NCI-H1092 treated with DMSO at 0.1 percent for 48 hours (cell line): ENCODE data around the gene DPYSL4.
A peak's percentile ranks its signal among the peaks of the same experiment; 100 is the strongest.

Experiments
- DNase-seq: peaks from one replicate; lab custom pipeline; 2025; lab: John Stamatoyannopoulos, UW

The DPYSL4 gene

DNA sequence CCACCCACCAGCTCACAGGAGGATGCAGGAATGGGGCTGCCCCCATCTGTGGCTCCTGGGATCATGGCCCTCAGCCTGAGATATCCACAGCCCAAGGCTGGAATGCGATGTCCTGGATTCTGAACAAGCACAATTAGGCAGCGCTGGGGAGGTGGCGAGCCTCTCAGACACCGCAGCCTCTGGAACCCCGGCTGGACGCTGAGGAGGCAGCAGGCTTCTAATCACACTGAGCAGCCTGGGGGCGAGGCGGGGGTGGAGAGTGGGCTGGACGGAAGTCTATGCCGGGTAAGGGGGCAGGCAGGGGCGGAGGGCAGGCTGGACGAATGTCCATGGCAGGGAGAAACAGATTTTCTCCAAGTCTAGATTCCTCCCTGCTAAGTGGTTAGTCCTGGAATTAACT, 56.4 kb downstream of the DPYSL4 start:
- no peak for DNase-seq

- no peak for DNase-seq
Observed at GRCh38 chr10:132243626-132244025, 56.9 kb downstream of the DPYSL4 start.

DNA sequence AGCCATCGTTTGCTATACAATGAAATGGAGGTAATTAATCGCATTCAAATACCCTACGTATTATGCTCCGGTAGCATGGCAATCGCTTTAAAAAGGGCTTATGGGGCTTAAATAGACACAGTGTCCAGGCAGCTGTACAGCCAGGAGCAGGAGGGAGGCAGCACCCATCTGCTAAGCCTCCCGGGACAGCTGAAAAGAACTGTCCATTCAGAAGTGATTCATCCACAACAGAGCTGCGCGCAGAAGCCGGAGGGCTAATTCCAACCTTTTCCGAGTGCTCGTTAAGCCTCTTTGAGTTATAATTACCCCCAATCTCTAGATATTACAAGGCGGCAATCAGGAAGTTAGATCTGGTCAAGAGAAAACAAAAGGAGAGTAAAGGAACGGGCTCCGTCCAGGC, 58.3 kb downstream of the DPYSL4 start:
- no peak for DNase-seq

DNA sequence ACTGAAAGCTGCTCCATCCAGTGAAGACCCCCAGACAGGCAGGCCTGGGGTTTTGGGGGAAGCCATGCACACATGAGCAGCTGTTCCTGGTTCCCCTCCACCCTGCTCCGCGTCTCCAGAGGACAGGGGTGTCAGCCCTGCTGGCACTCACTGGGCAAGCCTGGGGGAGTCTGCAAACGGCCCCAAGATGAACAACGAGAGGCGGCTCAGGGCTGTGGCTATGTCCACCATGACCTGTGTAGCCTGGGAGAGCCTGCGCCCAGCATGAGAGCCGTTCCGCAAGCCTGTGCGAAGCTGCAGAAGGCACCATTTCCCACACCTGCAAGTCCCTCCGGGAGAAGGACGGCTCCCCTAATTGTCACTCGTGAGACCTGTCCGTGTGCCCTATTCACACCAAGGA, 59.5 kb downstream of the DPYSL4 start:
- no peak for DNase-seq

DNA sequence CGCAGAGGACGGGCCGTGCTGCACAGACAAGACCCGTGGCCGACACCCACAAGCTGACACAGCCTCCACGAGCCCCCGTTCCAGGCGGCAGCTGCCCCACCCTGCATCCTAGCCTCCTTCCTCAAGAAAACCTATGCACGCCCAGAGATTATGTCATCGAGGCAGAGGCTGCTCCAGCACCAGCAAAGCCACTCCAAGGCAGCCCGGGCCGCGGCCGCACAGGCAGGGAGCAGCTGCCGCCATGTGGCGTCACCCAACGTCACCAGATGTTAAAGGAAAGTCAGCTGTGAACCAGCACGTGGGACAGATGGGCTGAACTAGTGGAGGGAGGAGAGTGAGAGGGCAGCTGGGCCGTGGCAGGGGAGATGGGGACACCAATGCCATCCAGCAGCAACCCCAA, 61.2 kb downstream of the DPYSL4 start:
- no peak for DNase-seq

- peak; percentile 16 for DNase-seq
Observed at GRCh38 chr10:132248455-132249225, 61.9 kb downstream of the DPYSL4 start.

DNA sequence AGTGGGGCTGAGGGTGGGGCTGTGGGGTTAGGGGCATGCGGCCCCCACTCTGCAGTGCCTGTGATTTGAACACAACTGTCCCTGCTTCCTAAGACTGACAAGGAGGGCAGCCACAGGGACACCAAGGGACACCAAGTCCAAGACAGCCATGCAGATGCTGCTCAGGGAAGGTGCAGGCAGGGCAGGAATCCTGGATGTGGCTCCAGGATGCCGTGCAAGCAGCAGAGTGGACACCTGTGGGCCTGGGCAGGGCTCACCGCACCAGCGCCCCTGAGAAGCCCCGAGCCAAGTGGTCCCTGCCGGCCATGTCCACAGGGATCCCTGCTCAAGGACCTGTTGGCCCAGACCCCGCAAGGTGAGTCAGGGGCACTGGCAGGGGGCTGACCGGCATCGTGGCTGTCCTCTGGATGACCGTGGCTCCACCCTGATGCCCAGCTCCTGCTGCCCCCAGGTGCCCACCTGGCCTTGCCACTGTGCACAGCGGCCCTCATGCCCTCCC, 62.5 kb downstream of the DPYSL4 start:
- no peak for DNase-seq

- DNase-seq: no peak
Observed at GRCh38 chr10:132249824-132250375, 63.2 kb downstream of the DPYSL4 start.

DNA sequence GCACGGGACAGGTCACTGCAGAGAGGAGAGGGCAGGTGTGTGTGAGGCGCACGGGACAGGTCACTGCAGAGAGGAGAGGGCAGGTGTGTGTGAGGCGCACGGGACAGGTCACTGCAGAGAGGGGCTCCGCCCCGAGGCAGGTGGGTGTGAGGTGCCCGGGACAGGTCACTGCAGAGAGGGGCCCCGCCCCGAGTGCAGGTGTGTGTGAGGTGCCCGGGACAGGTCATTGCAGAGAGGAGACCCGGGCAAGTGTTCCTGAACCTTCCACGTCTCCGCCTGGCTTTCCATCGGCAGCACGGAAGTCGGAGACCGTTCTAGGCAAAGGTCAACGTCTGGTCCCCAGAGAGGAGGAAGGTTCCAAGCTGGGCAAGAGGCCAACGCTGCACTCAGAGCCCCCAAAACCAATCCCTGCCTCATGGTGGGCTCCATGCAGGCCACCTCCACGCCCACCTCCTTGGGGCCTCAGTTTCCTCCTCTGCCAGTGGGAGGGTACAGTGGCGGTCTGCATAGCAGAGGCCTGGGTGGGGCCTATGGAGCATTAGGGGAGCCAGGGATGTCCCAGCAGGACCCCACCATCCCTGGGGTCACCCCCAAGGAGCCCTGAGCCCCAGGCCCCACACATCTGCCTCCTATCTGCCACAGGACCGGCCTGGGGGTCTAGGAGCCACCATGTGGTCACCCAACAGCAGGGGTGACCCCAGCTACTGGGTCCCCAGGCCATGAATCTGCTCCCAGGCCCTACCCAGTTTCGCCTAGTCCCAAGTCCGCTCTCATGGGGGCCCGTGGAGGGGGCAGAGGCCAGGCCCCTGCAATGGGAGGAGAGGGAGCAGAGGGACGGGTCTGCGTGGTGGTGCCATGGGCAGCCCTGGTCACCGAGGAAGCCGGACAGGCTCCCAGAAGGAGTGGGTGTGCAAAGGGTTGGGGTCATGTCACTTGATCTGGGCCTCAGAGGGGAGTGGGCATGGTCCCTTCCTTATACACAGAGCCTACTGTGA, 64.0 kb downstream of the DPYSL4 start:
- DNase-seq: no peak

DNA sequence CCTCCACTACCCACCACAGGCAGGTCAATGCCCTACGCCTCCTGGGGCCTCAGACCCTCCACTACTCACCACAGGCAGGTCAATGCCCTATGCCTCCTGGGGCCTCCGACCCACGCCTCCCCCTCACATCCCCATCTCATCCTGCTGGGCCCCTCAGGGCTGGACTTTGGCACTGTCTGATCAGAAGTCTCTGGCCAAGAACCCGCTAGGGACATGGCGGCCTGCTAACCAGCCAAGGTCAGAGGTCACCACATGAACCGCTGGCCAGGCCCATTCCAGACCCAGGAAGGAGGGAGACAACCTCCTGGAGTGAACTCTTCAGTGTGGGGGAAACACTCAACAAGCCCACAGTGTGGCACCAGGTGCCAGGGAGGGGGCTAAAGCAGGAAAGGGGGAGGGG, 65.2 kb downstream of the DPYSL4 start:
- no peak for DNase-seq

- no peak for DNase-seq
Observed at GRCh38 chr10:132252412-132252811, 65.7 kb downstream of the DPYSL4 start.

DNA sequence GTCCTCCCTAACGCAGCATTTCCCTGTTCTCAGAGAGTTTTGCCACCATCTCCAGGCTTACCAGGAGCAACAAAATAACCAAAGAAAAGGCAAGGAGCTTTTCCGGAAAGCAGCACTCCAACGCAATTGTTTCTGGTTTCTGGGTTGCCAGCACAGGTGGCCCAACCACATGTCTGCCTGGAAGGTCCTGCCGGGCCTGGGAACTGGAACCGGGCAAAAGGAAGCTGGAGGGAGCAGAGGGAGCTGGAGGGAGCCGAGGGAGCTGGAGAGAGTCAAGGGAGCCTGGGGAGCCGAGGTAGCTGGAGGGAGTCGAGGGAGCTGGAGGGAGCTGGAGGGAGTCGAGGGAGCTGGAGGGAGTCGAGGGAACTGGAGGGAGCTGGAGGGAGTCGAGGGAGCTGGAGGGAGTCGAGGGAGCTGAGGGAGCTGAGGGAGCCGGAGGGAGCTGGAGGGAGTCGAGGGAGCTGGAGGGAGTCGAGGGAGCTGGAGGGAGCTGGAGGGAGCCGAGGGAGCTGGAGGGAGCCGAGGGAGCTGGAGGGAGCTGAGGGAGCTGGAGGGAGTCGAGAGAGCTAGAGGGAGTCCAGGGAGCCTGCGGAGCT, 66.4 kb downstream of the DPYSL4 start:
- no peak for DNase-seq

DNA sequence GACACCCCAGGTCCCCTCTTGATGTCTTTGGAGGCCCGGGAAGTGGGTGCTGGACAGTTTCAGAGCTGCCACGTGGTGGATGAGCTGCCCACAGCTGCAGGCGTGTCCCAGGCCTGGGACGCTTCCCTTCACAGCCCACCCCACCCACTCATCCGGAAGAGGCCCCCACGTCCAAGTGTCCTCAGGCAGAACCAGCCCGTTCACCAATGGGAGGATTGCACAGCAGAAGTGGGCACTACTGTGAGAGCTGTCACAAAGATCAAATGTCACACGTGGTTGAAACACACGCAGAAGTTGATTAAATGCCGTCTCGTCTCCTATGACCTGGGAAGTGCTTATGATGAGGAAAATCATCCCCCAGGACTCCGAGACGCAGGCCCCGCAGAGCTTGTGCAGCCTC, 68.1 kb downstream of the DPYSL4 start:
- DNase-seq: no peak
